Esophagus muscularis mucosa (tissue), 4 donors: ENCODE results near the gene TNFRSF19. TPM values are rescaled to one million over a fixed set of nuclear protein-coding genes. Genes with fewer than 3 reads are reported as not detected.

Experiments used
- DNase-seq: peaks from one replicate; pipeline ENCODE4 v3.0.0-alpha.2; 2017; ENCODE audit errors: extremely low spot score
- H3K27ac ChIP-seq, 4 donors: fragments of 200-600 bp; sonication (generic); replicated peaks in 1 of 4; 1 replicate in 3 of 4; 2 replicates in 1 of 4; pipeline ENCODE4 v1.5.1; 2016 to 2019; ENCODE audit warnings: mild to moderate bottlenecking in 1 of 4
- H3K27me3 ChIP-seq, 4 donors: fragments of 200-600 bp; sonication (generic); one replicate each; pipeline versions ENCODE4 v1.5.1 to v1.6.0; 2016 to 2019
- H3K36me3 ChIP-seq, 4 donors: fragments of 200-600 bp; sonication (generic); one replicate each; pipeline ENCODE4 v1.5.1; 2016 to 2019
- H3K4me1 ChIP-seq, 4 donors: fragments of 200-600 bp; sonication (generic); one replicate each; pipeline ENCODE4 v1.5.1; 2016 to 2019
- H3K4me3 ChIP-seq, 4 donors: fragments of 200-600 bp; sonication (generic); 1 replicate in 2 of 4; 2 replicates in 2 of 4; pipeline ENCODE4 v1.5.1; 2016 to 2019; ENCODE audit warnings: mild to moderate bottlenecking in 4 of 4, moderate library complexity in 1 of 4
- H3K9me3 ChIP-seq, 4 donors: fragments of 200-600 bp; sonication (generic); 1 replicate in 3 of 4; 2 replicates in 1 of 4; pipeline ENCODE4 v1.5.1; 2016 to 2019
- CTCF ChIP-seq, 3 experiments: fragments of 200-600 bp in 2 of 3; fragments of 450-650 bp in 1 of 3; sonication (generic) in 2 of 3; IDR thresholded peaks; one replicate each; pipeline ENCODE4 v1.5.1; 2017 to 2019; ENCODE audit warnings: antibody characterized with exemption in 3 of 3, mild to moderate bottlenecking in 2 of 3, moderate library complexity in 1 of 3
- EP300 ChIP-seq: sonication (generic); formaldehyde crosslinking; IDR thresholded peaks from one replicate; pipeline ENCODE4 v1.6.1; 2017; ENCODE audit warnings: antibody characterized with exemption
- POLR2A ChIP-seq: fragments of 450-650 bp; IDR thresholded peaks from one replicate; pipeline ENCODE4 v1.6.1; 2017; ENCODE audit warnings: antibody characterized with exemption, moderate library complexity, mild to moderate bottlenecking, low read depth
- POLR2AphosphoS5 ChIP-seq, 2 donors: sonication (generic); formaldehyde crosslinking; IDR thresholded peaks; one replicate each; pipeline ENCODE4 v1.6.1; 2017; ENCODE audit warnings: antibody characterized with exemption in 2 of 2
- WGBS: methylation state at CpG from one replicate; pipeline ENCODE4 v1.1.5; 2018; 5-methylcytosine and 5-hydroxymethylcytosine counted together
- intact Hi-C: fragments of 100-400 bp; cut with DNase I; formaldehyde crosslinking; loops from one replicate; pipeline ENCODE4 v1.15.1; 2023
- total RNA-seq, 4 donors: library from RNA; depleted of rRNA; stranded (reverse); fragments of >200 nt; gene quantifications; one replicate each; pipeline versions ENCODE4 v1.1.0 to v1.2.1, GENCODE V29; 2016

Gene TNFRSF19
- total RNA-seq, 4 donors from 2014 or later: 3.2 to 5.6 (median 5.0) TPM

GRCh38 chr13:23680845-23681669 lies 110.8 kb downstream of the TNFRSF19 start:
- no peak for TF ChIP-seq POLR2A
- Histone ChIP-seq H3K27me3 (no peaks in the 10 kb centered on the region), H3K9me3 (peaks cover 0 to 9% (median 0%) of the 10 kb centered on the region in 4 donors), H3K27ac (no peak overlapping the region), H3K4me3 (no peak overlapping the region), H3K36me3 (no peaks in the 10 kb centered on the region), H3K4me1 (no peaks in the 10 kb centered on the region)
- no peak for DNase-seq
- intact Hi-C loops: no loop called here
- whole genome bisulfite sequencing: 83% methylated on average over 10 of the region's 10 CpGs

DNA sequence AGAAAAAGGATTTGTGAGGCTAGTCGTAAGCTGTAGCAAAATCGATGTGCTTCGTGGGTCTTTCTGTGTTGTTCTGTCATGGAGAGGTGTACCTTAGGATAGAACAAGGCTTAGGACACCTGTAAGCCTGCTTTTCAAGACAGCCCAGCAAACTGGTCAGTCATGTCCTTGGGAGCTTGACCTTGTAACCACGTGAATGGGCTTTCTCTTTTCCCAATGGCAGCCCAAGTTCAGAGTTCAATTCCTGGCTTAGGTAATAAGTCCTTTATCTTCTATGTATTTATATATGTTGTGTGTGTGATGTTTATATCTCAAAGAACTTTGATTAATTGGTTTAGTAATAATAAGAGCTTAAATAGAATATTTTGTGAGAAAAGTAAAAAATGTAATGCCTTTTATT lies 112.9 kb downstream of the TNFRSF19 start:
- Histone ChIP-seq H3K27ac (no peak overlapping the region), H3K27me3 (no peaks in the 10 kb centered on the region), H3K9me3 (peaks cover 0 to 9% (median 0%) of the 10 kb centered on the region in 4 donors), H3K4me3 (no peak overlapping the region), H3K36me3 (no peaks in the 10 kb centered on the region), H3K4me1 (no peaks in the 10 kb centered on the region)
- TF ChIP-seq EP300 (no peak), POLR2A (no peak), CTCF (IDR thresholded peaks at IDR 0.05) (no peak), POLR2AphosphoS5 (IDR thresholded peaks at IDR 0.05) (no peak)
- no peak for DNase-seq
- 81% methylated on average over 4 of the region's 4 CpGs for whole genome bisulfite sequencing
- intact Hi-C loops: no loop called here

DNA sequence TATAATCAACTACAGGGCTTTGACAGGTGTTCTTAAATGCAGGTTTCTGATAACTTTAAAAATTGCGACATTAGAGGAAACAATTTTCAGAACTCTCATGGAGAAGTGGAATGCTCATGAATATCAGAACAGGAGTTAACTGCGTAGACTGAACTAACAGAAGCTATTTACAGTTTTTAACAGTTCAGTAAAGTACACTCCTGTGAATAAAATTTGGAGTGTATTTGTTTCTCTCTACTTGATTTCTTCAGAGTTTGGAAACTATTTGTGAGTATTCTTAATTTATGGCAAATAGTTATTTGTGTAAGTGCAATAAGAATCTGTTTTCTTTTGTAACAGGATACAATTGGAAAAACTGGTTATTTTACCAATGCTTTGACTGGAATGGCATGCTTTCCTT lies 114.4 kb downstream of the TNFRSF19 start:
- DNase-seq: no peak
- H3K4me1 ChIP-seq: no peaks in the 10 kb centered on the region
- H3K27ac ChIP-seq: no peak overlapping the region
- intact Hi-C loops: no loop called here
- H3K9me3 ChIP-seq: peaks cover 0 to 9% (median 0%) of the 10 kb centered on the region in 4 donors
- TF ChIP-seq EP300 (no peak), POLR2AphosphoS5 (IDR thresholded peaks at IDR 0.05) (no peak), POLR2A (no peak)
- H3K4me3 ChIP-seq: no peak overlapping the region
- 96% methylated on average over 2 of the region's 2 CpGs for WGBS
- no peaks in the 10 kb centered on the region for H3K36me3 ChIP-seq
- H3K27me3 ChIP-seq: no peaks in the 10 kb centered on the region

GRCh38 chr13:23685416-23685815 lies 115.2 kb downstream of the TNFRSF19 start:
- H3K4me3 ChIP-seq: no peak overlapping the region
- TF ChIP-seq POLR2AphosphoS5 (IDR thresholded peaks at IDR 0.05) (no peak), CTCF (IDR thresholded peaks at IDR 0.05) (no peak), POLR2A (no peak), EP300 (no peak)
- intact Hi-C loops: no loop called here
- no peaks in the 10 kb centered on the region for H3K36me3 ChIP-seq
- H3K4me1 ChIP-seq: no peaks in the 10 kb centered on the region
- 86% methylated on average over 1 of the region's 1 CpG for WGBS
- H3K9me3 ChIP-seq: peaks cover 0 to 9% (median 0%) of the 10 kb centered on the region in 4 donors
- H3K27ac ChIP-seq: no peak overlapping the region
- no peaks in the 10 kb centered on the region for H3K27me3 ChIP-seq
- no peak for DNase-seq

- no peak for TF ChIP-seq POLR2AphosphoS5 (IDR thresholded peaks at IDR 0.05)
- no peak for TF ChIP-seq CTCF (IDR thresholded peaks at IDR 0.05)
- no peak for TF ChIP-seq EP300
- TF ChIP-seq POLR2A: no peak
- Histone ChIP-seq H3K4me3 (no peak overlapping the region), H3K27ac (no peak overlapping the region), H3K36me3 (no peaks in the 10 kb centered on the region), H3K9me3 (peaks cover 0 to 9% (median 0%) of the 10 kb centered on the region in 4 donors), H3K27me3 (no peaks in the 10 kb centered on the region), H3K4me1 (no peaks in the 10 kb centered on the region)
- no peak for DNase-seq
- WGBS: 100% methylated on average over 3 of the region's 3 CpGs
- intact Hi-C loops: no loop called here
Measured at GRCh38 chr13:23686948-23687347, 116.7 kb downstream of the TNFRSF19 start.
